Fibroblast of the aortic adventitia (primary cell): ENCODE measurements around the gene PDE3B. TPM values are rescaled to one million over a fixed set of nuclear protein-coding genes. Genes with fewer than 3 reads are reported as not detected.
A peak's percentile ranks its signal among the peaks of the same experiment; 100 is the strongest.

Experiments used
- DNase-seq: peaks from one replicate; pipeline ENCODE4 v3.0.0-alpha.2; 2010; ENCODE audit warnings: low read depth
- H3K4me3 ChIP-seq: 2 replicates; pipeline ENCODE4 v1.5.1; 2011; ENCODE audit warnings: low read depth, mild to moderate bottlenecking, control low read depth, low read length, moderate library complexity
- total RNA-seq: library from RNA; depleted of rRNA; stranded (reverse); fragments of >200 nt; gene quantifications from 2 replicates; pipeline ENCODE4 v1.2.3, GENCODE V29; 2012; ENCODE audit warnings: low replicate concordance
- TF ChIP-seq, protein P1 (sequence below): IDR thresholded peaks from 2 replicates; pipeline ENCODE4 v1.5.1; 2011; ENCODE audit warnings: mild to moderate bottlenecking, low read length, control low read depth, inconsistent platforms; ENCODE audit not compliant: insufficient read depth

PDE3B gene
- total RNA-seq, 1 donor, result 2.8 TPM

DNA sequence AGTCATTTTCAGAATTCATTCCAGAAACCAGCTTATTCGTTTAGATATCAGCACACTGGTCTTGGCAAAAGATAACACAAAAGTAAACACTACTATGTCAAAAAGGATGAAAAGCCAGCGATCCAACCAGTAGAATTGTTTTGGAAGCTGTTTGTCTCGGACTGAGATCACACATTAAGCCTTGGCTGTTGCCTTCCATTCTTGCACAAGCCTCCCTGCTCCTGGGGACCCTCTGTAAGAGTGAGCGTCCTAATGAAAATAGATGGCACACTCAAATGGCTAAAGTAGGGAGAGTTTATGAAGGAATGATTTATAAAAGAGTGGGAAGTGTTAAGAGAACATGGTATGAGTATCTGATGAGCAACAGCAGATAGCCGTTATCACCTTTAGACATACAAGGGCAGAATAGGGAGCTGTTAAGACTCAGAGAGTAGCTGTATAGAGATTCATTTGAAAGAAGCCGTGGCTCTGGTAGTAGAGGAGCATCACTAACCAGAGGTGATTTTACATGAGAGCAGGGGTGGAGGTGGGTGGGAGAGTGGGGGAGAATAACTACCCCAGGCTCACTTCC is 25.2 kb downstream of the PDE3B start:
- H3K4me3 ChIP-seq, result no peak overlapping the region
- no peak for DNase-seq
- TF ChIP-seq, protein P1, sequence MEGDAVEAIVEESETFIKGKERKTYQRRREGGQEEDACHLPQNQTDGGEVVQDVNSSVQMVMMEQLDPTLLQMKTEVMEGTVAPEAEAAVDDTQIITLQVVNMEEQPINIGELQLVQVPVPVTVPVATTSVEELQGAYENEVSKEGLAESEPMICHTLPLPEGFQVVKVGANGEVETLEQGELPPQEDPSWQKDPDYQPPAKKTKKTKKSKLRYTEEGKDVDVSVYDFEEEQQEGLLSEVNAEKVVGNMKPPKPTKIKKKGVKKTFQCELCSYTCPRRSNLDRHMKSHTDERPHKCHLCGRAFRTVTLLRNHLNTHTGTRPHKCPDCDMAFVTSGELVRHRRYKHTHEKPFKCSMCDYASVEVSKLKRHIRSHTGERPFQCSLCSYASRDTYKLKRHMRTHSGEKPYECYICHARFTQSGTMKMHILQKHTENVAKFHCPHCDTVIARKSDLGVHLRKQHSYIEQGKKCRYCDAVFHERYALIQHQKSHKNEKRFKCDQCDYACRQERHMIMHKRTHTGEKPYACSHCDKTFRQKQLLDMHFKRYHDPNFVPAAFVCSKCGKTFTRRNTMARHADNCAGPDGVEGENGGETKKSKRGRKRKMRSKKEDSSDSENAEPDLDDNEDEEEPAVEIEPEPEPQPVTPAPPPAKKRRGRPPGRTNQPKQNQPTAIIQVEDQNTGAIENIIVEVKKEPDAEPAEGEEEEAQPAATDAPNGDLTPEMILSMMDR, result no peak

DNA sequence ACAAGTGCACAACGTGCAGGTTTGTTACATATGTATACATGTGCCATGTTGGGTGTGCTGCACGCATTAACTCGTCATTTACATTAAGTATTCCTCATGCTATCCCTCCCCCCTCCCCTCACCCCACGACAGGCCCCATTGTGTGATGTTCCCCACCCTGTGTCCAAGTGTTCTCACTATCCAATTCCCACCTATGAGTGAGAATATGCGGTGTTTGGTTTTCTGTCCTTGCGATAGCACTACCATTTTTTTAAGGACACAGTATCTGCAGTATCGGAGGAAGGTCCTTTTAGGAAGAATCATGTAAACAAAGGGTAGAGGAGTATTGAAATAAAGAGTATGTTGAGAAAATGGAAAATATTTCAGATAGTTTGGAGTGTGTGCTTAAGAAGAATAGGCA is 25.9 kb downstream of the PDE3B start:
- DNase-seq, result no peak
- H3K4me3 ChIP-seq, result no peak overlapping the region
- TF ChIP-seq, protein P1, result no peak

DNA sequence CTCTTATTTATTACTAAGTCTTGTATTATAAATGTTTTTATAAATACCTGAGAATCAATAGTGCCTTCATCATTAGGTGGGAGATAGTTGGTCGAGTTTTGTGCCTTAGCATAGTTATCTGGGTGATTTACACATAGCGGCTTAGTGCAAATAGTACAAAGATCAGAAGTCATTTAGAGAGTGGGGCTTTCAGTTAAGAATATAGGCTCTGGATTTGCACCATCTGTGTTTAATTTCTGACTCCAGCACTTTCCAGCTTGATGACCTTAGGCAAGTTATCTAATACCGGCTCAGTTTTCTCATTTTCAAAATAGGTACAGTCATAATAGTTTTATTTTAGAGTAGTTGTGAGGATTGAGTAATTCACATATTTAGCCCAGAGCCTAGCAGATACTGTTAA is 26.4 kb downstream of the PDE3B start:
- TF ChIP-seq, protein P1, result no peak
- no peak for DNase-seq

GRCh38 chr11:14672635-14673034 is 29.0 kb downstream of the PDE3B start:
- DNase-seq, result peak; percentile 24
- TF ChIP-seq, protein P1, result no peak
- H3K4me3 ChIP-seq, result no peak overlapping the region

More for the DNA sequence above, 26.4 kb downstream of the PDE3B start:
- H3K4me3 ChIP-seq, result no peak overlapping the region

GRCh38 chr11:14673421-14673820 is 29.8 kb downstream of the PDE3B start:
- TF ChIP-seq, protein P1, result no peak
- no peak overlapping the region for H3K4me3 ChIP-seq
- DNase-seq, result no peak

DNA sequence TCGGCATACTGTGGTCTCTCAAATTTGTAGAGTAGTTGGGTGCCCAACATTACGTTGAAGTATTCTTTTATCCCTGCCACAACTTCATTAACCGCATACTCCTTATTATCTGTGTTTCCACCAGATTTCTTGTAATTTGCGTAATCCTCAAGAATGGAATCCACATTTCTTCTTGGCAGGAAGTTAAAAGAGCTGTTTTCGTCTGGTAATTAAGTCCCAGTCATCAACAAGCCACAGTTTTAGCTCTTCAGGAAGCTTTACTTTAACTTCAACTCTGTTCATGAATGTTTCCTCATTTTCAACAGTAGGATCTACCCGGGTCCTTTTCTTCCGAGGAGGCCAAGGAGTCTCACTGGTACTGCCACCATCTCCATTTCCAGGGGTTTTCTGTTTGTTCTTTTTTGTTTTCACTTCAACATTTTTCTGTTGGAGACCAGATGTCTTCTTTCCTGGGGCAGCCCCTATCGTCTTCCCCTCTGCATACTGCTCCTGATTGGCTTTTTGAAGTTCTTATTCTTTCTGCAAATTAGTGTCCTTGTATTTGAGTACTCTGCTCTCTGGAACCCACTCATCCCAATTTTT is 30.3 kb downstream of the PDE3B start:
- H3K4me3 ChIP-seq, result no peak overlapping the region
- TF ChIP-seq, protein P1, result no peak
- no peak for DNase-seq

GRCh38 chr11:14676068-14676467 is 32.5 kb downstream of the PDE3B start:
- no peak for DNase-seq
- no peak overlapping the region for H3K4me3 ChIP-seq
- TF ChIP-seq, protein P1, result no peak
